Right lobe of liver (tissue), 6 donors: ENCODE results near the gene GRK6. TPM values are rescaled to one million over a fixed set of nuclear protein-coding genes. Genes with fewer than 3 reads are reported as not detected.
A peak's percentile ranks its signal among the peaks of the same experiment; 100 is the strongest.

Experiments used
- ATAC-seq, 4 donors: fragments of 200-7000 bp; cut with Tn5 transposase; one replicate each; pipeline ENCODE4 v1.9.1; 2020; ENCODE audit warnings: mild to moderate bottlenecking in 4 of 4, moderate library complexity in 4 of 4
- DNase-seq, 3 donors: peaks; one replicate each; pipeline ENCODE4 v3.0.0-alpha.2; 2020
- H3K27ac ChIP-seq, 3 donors: fragments of 200-600 bp; one replicate each; pipeline ENCODE4 v1.8.0; 2022
- H3K27me3 ChIP-seq, 2 donors: fragments of 200-600 bp; one replicate each; pipeline ENCODE4 v1.8.0; 2022
- H3K36me3 ChIP-seq, 4 donors: fragments of 200-600 bp; sonication (generic) in 1 of 4; one replicate each; pipeline versions ENCODE4 v1.5.1 to v1.8.0; 2017 to 2022; ENCODE audit warnings: control low read depth in 1 of 4
- H3K4me1 ChIP-seq, 4 donors: fragments of 200-600 bp; sonication (generic) in 1 of 4; one replicate each; pipeline versions ENCODE4 v1.5.1 to v1.8.0; 2017 to 2022; ENCODE audit warnings: control low read depth in 1 of 4
- H3K4me3 ChIP-seq, 3 donors: fragments of 200-600 bp; one replicate each; pipeline ENCODE4 v1.8.0; 2022
- H3K9me3 ChIP-seq, 4 donors: fragments of 200-600 bp; sonication (generic) in 1 of 4; one replicate each; pipeline versions ENCODE4 v1.5.1 to v1.8.0; 2017 to 2022; ENCODE audit warnings: control low read depth in 1 of 4
- POLR2A ChIP-seq: fragments of 450-650 bp; IDR thresholded peaks from one replicate; pipeline ENCODE4 v1.6.1; 2017; ENCODE audit warnings: antibody characterized with exemption, mild to moderate bottlenecking
- WGBS: methylation state at CpG from one replicate; pipeline ENCODE4 v1.1.6; 2018; ENCODE audit warnings: low coverage, low lambda C conversion rate; ENCODE audit not compliant: insufficient coverage; ENCODE audit errors: missing lambda C conversion rate; 5-methylcytosine and 5-hydroxymethylcytosine counted together
- intact Hi-C, 2 donors: fragments of 100-400 bp; cut with DNase I; formaldehyde crosslinking; loops; one replicate each; pipeline versions ENCODE4 v1.11.2 to v1.14.1; 2022
- total RNA-seq, 6 experiments: library from RNA; depleted of rRNA in 2 of 6; stranded (reverse); fragments of >200 nt in 2 of 6; fragmentation: NEBNext Ultra II Directional in 3 of 6; extraction: Animal tissue kit (Norgen Biotek cat#: 25700) in 3 of 6; gene quantifications; one replicate each; pipeline versions ENCODE4 v1.1.0 to v1.2.4, GENCODE V29; 2016 to 2023
- TF ChIP-seq, protein P1 (sequence below), 4 donors: fragments of 200-600 bp in 3 of 4; fragments of 450-650 bp in 1 of 4; IDR thresholded peaks; one replicate each; pipeline versions ENCODE4 v1.5.1 to v1.8.0; 2016 to 2022; ENCODE audit warnings: antibody characterized with exemption in 4 of 4, mild to moderate bottlenecking in 2 of 4
- donor health status: DM: no; HTN: yes; CAD: no.
- donor health status: DM: no; HTN: no; CAD: no.
- donor health status: DM: no; HTN: no; CAD: no.
- donor health status: DM: no; HTN: yes; CAD: no.
- donor health status: DM: no; HTN: yes; CAD: no.

The GRK6 gene
- total RNA-seq, 6 experiments from 2014 or later = 6.1 to 10.8 (median 10.0) TPM

DNA sequence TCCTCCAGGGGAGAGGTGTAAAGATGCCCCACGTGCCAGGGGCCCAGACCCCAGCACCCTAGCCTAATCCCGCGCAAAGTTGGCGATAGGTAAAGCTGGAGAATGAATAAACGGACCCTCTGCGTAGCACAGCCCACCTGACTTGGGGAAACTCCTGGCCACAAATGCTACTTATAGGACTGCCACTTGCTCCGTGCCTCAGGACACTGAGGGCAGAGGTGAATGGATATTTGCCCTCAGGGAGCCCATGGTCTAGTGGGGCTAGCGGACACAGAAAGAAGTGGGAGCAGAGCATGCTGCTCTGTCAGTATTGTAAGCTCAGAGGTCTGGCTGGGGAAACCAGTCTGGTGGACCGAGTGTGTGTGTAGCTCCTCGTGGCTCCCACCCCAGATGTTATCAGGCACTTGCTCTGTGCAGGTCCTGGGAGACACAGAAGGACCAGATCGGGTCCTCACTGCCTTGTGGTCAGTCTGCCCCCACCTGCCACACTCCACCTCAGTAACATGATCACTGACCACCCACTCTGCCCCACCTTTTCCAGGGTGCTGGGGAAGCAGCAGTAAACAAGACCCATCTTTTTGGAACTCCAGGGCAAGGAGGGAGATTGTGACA lies 841 bp downstream of the GRK6 start:
- Histone ChIP-seq H3K27me3 (no peaks in the 10 kb centered on the region), H3K27ac (peak overlapping the region; percentile 67 to 74 (median 73)), H3K36me3 (peaks cover 0 to 2% (median 0%) of the 10 kb centered on the region in 4 donors), H3K4me1 (peaks cover 0 to 18% (median 0%) of the 10 kb centered on the region in 4 donors), H3K9me3 (no peaks in the 10 kb centered on the region), H3K4me3 (peak overlapping the region; percentile 70 to 83 (median 80))
- DNase-seq (peak in 1 of 3 donors; percentile 50), ATAC-seq (no peak)
- intact Hi-C loops = no loop called here
- 0% methylated on average over 2 of the region's 11 CpGs for WGBS
- TF ChIP-seq, protein P1, sequence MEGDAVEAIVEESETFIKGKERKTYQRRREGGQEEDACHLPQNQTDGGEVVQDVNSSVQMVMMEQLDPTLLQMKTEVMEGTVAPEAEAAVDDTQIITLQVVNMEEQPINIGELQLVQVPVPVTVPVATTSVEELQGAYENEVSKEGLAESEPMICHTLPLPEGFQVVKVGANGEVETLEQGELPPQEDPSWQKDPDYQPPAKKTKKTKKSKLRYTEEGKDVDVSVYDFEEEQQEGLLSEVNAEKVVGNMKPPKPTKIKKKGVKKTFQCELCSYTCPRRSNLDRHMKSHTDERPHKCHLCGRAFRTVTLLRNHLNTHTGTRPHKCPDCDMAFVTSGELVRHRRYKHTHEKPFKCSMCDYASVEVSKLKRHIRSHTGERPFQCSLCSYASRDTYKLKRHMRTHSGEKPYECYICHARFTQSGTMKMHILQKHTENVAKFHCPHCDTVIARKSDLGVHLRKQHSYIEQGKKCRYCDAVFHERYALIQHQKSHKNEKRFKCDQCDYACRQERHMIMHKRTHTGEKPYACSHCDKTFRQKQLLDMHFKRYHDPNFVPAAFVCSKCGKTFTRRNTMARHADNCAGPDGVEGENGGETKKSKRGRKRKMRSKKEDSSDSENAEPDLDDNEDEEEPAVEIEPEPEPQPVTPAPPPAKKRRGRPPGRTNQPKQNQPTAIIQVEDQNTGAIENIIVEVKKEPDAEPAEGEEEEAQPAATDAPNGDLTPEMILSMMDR (IDR thresholded peaks at IDR 0.05) = no peak
- no peak for TF ChIP-seq POLR2A

- H3K4me1 ChIP-seq = peaks cover 0 to 18% (median 0%) of the 10 kb centered on the region in 4 donors
- ATAC-seq (no peak), DNase-seq (peak in 1 of 3 donors; percentile 58)
- no peaks in the 10 kb centered on the region for H3K9me3 ChIP-seq
- peaks cover 0 to 9% (median 0%) of the 10 kb centered on the region in 4 donors for H3K36me3 ChIP-seq
- no peaks in the 10 kb centered on the region for H3K27me3 ChIP-seq
- peak overlapping the region in 1 of 3 donors; percentile 70 for H3K4me3 ChIP-seq
- H3K27ac ChIP-seq = peak overlapping the region in 2 of 3 donors; percentile 73 to 74
- TF ChIP-seq POLR2A = no peak
- TF ChIP-seq, protein P1 (IDR thresholded peaks at IDR 0.05) = no peak
- 50% methylated on average over 1 of the region's 11 CpGs for WGBS
- intact Hi-C loops = no loop called here
Observed at GRCh38 chr5:177427919-177428573, 1.6 kb downstream of the GRK6 start.

GRCh38 chr5:177428574-177429217 lies 2.2 kb downstream of the GRK6 start:
- no peak overlapping the region for H3K4me3 ChIP-seq
- H3K27me3 ChIP-seq = no peaks in the 10 kb centered on the region
- no peak for TF ChIP-seq POLR2A
- TF ChIP-seq, protein P1 (IDR thresholded peaks at IDR 0.05) = no peak
- H3K4me1 ChIP-seq = peaks cover 0 to 18% (median 0%) of the 10 kb centered on the region in 4 donors
- ATAC-seq (no peak), DNase-seq (peak in 1 of 3 donors; percentile 48)
- H3K9me3 ChIP-seq = no peaks in the 10 kb centered on the region
- intact Hi-C loops = no loop called here
- H3K27ac ChIP-seq = peak overlapping the region in 2 of 3 donors; percentile 73 to 74
- H3K36me3 ChIP-seq = peaks cover 0 to 16% (median 0%) of the 10 kb centered on the region in 4 donors
- 70% methylated on average over 10 of the region's 10 CpGs for WGBS

DNA sequence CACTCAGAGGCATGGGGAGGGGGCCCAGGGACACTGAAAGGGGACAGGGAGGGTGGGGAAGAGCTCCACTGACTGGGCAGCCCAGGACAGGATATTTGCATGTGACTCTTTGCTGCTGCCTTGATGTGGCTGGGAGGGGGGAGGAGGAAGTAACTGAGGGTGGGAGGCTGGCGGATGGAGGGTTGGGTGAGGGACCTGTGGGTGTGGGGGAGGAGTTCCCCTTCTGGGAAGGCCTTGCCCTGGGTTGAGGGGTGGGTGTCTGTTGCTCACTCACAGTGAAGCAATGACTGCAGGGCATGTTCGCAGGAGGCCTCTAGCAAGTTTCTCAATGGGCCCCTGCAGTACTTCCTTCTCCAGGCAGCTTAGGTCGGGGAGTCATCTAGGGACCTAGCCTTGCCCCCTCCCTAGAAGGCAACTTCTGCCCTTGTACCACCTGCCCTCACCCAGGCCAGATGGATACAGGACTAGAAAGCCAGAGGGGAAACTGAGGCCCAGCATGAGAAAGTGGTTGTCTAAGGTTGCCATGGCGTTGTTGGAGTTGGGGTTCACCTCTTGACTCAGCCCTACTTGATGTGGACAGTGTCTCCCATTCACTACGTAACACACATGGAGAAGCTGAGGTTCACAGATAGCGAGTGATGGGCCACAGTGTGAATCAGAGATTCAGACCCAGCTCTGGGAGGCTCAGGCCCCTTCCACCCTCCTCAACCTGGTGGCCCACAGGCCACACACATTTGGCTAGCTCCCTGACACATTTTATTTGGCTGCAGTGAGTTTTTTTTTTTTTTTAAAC lies 3.0 kb downstream of the GRK6 start:
- no peak overlapping the region for H3K4me3 ChIP-seq
- peak; percentile 72 to 86 (median 73) for DNase-seq
- intact Hi-C loops = no loop called here
- peaks cover 0 to 22% (median 0%) of the 10 kb centered on the region in 4 donors for H3K36me3 ChIP-seq
- TF ChIP-seq POLR2A = no peak
- TF ChIP-seq, protein P1 (IDR thresholded peaks at IDR 0.05) = no peak
- H3K4me1 ChIP-seq = peaks cover 0 to 18% (median 0%) of the 10 kb centered on the region in 4 donors
- peak in 2 of 4 donors; percentile 2 to 3 for ATAC-seq
- H3K27me3 ChIP-seq = no peaks in the 10 kb centered on the region
- H3K9me3 ChIP-seq = no peaks in the 10 kb centered on the region
- H3K27ac ChIP-seq = peak overlapping the region in 2 of 3 donors; percentile 28 to 74
- 60% methylated on average over 2 of the region's 6 CpGs for WGBS
